ENCODE data around the gene OR4D2. TPM values are rescaled to one million over a fixed set of nuclear protein-coding genes. Genes with fewer than 3 reads are reported as not detected.

The OR4D2 gene
- total RNA-seq, 1 donor from 2014 or later, result not detected

DNA sequence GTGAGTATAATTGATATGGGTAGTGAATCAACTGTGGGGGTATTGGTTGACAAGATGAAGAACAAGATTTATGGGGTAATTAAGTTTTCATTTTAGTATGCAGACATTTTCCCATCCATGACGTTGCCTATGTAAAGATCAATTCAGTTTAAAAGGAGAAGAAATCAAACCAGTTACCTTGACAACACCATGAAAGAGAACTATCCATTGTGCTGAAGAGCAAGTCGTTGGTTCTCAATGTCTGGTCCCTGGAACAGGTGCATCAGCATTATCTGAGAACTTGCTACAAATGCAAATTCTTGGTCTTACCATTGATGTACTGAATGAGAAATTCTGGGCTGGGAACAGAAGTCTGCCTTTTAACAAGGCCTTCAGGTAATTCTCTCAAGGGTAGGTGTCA, 801 bp upstream of the OR4D2 start:
- ATAC-seq (ENCODE audit: poor library complexity), result no peak
- DNase-seq, result no peak
- intact Hi-C loops (cut with DNase I), result no loop called here

- DNase-seq (no peak), ATAC-seq (ENCODE audit: poor library complexity) (no peak)
- intact Hi-C loops (cut with DNase I), result no loop called here
These were observed 3.8 kb downstream of the OR4D2 start for GRCh38 chr17:58170622-58171021.

- ATAC-seq (ENCODE audit: poor library complexity) (no peak), DNase-seq (no peak)
- intact Hi-C loops (cut with DNase I), result no loop called here
These were observed 5.7 kb downstream of the OR4D2 start for GRCh38 chr17:58172369-58173071.

DNA sequence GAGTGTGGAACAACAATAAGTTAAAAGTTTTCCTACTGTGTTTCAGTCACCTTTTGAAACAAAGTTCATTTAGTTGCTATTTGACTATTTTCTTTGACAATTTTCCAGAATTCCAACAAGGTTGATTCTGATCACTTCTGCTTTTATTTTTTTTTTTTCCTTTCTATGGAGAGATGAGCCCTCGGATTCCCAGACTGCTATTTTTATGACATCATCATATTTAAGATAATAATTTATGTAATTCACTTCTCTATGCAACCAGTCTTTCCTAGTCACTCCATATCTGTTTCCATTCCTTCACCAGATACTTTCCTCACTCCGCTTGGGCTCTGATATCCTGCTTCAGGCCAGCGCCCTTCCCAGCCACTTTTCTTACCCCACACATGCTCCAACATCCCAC, 8.1 kb downstream of the OR4D2 start:
- intact Hi-C loops (cut with DNase I), result no loop called here
- ATAC-seq (ENCODE audit: poor library complexity), result no peak
- DNase-seq, result no peak

- no peak for DNase-seq
- no peak for ATAC-seq (ENCODE audit: poor library complexity)
- intact Hi-C loops (cut with DNase I), result no loop called here
These were observed 9.4 kb downstream of the OR4D2 start for GRCh38 chr17:58176200-58176599.

GRCh38 chr17:58181796-58182195, 15.0 kb downstream of the OR4D2 start:
- DNase-seq, result no peak
- intact Hi-C loops (cut with DNase I), result no loop called here
- no peak for ATAC-seq (ENCODE audit: poor library complexity)

DNA sequence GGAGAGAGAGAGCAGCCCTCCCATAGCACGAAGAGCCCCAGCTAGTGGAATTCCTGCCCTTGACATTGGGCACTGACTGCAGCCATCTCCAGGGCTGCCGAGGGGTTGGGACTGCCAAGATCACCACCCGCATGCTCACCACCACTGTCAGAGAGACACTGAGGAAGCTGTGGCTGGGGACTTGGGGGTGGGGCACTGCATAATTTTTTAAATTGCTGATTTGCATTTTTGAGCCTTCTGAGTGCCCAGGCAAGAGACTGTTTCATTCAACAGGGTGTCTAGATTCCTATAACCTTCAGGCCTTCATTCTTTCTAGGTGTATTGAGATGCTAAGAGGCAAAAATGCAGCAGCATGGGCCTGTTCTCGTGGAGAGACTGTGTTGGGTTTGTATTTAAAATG, 16.7 kb downstream of the OR4D2 start:
- no peak for ATAC-seq (ENCODE audit: poor library complexity)

DNA sequence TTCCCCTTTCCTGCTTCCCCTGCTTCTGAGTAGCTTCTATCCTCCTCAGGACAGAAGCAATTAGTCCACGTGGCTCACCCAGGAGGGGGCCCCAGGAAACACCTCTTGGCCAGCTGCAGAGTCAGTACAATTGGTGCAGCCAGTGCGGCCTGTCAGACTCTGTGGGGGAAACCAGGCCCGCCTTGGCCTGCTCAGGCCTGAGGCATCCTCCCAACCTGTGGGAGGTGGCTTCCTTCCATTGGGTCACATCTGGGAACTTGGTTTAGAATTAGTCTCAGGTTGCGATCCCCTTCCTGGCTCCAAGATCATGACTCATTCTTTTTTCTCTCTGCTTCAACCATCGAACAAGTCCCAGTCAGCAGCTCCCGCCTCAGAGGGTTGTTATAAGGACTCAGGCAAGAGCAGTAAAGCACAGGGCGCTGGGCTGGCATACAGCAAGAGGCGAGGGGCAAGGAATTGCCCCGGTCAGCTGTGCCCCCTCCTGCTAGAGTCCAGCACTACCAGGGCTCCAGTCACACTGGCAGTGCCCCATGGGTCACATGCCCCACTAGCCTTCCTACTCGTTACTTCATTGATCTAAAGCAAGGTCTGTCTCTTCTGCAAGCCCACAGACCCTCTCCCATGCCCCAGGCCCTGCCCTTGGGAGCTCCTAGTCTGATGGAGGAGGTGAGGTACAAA, 17.7 kb downstream of the OR4D2 start:
- no peak for DNase-seq
- ATAC-seq (ENCODE audit: poor library complexity), result no peak
- intact Hi-C loops (cut with DNase I), result no loop called here

More for the DNA sequence above, 16.7 kb downstream of the OR4D2 start:
- intact Hi-C loops (cut with DNase I), result no loop called here
- no peak for DNase-seq

DNA sequence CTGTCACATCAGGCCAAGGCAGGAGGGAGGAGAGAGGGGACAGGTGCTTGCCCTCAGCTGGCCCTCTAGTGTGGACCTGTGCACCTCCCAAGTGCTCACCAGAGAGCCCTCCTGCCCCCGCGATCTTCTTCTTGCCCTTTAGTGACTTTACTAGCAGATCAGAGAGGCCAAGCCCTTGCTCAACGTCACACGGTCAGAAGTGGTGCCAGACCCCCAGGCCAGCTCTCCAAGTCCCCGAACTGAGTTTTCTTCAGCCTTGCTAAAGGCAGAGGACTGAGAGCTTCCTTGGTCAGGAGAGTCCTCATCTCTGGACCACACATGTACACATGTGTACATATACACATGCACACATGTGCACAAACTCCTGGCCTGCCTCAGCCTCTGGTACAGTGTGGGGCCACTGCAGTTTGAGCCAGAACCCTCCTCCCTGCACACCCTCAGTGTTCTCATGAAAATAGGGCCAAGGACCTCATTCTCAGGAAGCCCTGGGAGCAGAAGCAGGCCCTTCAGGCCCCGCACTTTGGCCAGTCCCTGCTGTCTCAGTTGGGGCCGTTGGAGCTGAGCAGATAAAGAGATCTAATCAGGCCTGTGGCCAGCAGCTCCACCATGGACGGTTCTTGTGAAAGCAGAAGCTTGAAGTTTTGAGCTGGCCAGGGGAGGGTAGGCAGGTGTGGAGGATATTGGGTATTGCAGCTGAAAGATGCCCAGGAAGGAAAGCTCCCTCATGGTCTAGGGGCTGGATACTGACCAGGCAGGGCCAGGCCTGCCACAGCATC, 18.4 kb downstream of the OR4D2 start:
- intact Hi-C loops (cut with DNase I), result no loop called here

GRCh38 chr17:58186591-58186990, 19.8 kb downstream of the OR4D2 start:
- ATAC-seq (ENCODE audit: poor library complexity), result no peak
- intact Hi-C loops (cut with DNase I), result no loop called here
- DNase-seq, result no peak

More for the DNA sequence above, 18.4 kb downstream of the OR4D2 start:
- ATAC-seq (ENCODE audit: poor library complexity) (no peak), DNase-seq (no peak)

GRCh38 chr17:58187063-58187462, 20.3 kb downstream of the OR4D2 start:
- no peak for ATAC-seq (ENCODE audit: poor library complexity)
- DNase-seq, result no peak
- intact Hi-C loops (cut with DNase I), result no loop called here

- DNase-seq, result no peak
- ATAC-seq (ENCODE audit: poor library complexity), result no peak
- intact Hi-C loops (cut with DNase I), result no loop called here
These were observed 20.9 kb downstream of the OR4D2 start for GRCh38 chr17:58187675-58188074.

- DNase-seq, result peak; percentile 64
- peak; percentile 51 for ATAC-seq (ENCODE audit: poor library complexity)
- intact Hi-C loops (cut with DNase I), result no loop called here
These were observed 22.8 kb downstream of the OR4D2 start for GRCh38 chr17:58189436-58190146.

GRCh38 chr17:58191241-58191896, 24.6 kb downstream of the OR4D2 start:
- no peak for ATAC-seq (ENCODE audit: poor library complexity)
- intact Hi-C loops (cut with DNase I), result no loop called here
- no peak for DNase-seq

GRCh38 chr17:58192612-58193011, 25.8 kb downstream of the OR4D2 start, which contains the start of gene EPX:
EPX (plus strand) TSS chr17:58192726; CDS start chr17:58192847, 121 bp downstream.
- no peak for DNase-seq
- intact Hi-C loops (cut with DNase I), result no loop called here
- no peak for ATAC-seq (ENCODE audit: poor library complexity)

DNA sequence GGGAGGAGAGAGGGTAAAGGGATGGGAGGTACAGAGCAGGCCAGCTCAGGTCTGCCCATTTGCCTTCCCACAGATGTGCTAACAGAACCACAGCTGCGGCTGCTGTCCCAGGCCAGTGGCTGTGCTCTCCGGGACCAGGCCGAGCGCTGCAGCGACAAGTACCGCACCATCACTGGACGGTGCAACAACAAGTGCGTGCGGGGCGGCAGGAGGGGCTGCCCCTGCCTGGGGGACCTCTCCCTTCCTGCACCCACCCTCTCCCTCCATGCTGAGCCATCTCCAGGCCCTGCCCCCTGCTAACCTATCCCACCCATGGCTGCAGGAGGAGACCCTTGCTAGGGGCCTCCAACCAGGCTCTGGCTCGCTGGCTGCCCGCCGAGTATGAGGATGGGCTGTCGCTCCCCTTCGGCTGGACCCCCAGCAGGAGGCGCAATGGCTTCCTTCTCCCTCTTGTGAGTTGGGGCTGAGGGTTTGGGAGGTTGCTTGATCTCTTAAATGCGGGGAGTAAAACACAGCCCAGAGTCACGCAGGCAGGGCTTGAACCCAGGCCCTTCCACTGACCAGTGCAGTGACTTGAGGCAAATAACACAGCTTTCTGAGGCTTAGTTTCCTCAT, 27.0 kb downstream of the OR4D2 start:
- no peak for DNase-seq
- ATAC-seq (ENCODE audit: poor library complexity), result no peak
- intact Hi-C loops (cut with DNase I), result no loop called here

DNA sequence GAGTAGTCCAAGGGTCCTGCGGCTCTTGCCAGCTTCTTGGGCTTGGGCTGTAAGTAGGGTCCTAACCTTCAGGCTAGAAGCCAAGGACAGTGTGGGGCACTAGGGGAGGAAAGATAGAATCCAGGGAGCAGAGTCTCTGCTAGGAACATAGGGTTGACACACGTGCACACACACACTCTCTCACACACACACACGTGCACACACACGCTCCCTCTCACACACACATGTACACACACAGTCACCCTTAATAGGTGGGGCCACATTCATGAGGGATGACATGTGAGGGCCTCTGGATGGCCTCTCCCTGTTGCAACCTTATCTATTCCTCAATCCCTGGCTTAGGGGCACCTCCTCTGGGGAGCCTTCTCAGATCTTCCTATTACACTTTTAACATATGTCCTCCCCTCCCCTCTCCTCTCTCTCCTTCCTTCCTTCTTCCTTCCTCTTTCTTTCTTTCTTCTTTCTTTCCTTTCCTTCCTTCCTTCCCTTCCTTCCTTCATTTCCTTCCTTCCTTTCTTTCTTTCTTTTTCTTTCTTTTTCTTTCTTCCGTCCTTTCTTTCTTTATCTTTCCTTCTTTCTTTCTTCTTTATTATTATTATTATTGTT, 28.8 kb downstream of the OR4D2 start:
- DNase-seq, result no peak
- no peak for ATAC-seq (ENCODE audit: poor library complexity)
- intact Hi-C loops (cut with DNase I), result no loop called here

GRCh38 chr17:58196610-58197009, 29.8 kb downstream of the OR4D2 start:
- intact Hi-C loops (cut with DNase I), result no loop called here
- ATAC-seq (ENCODE audit: poor library complexity), result no peak

More at GRCh38 chr17:58196610-58197009, 29.8 kb downstream of the OR4D2 start:
- DNase-seq, result no peak

Data from Right ventricle myocardium superior (tissue), 1 donor.